Endothelial cell of umbilical vein (primary cell): Measurements from ENCODE around the gene HDAC10. TPM values are rescaled to one million over a fixed set of nuclear protein-coding genes. Genes with fewer than 3 reads are reported as not detected.

ENCODE experiments used
- BruUV-seq: library from RNA; stranded (reverse); fragments of 400-500 nt; replicated peaks from 2 replicates; lab custom pipeline; 2021; lab: Mats Ljungman, UMichigan
- CTCF ChIA-PET: fragments of 300-600, 350-600 bp; sonication (Branson Sonifier 250); formaldehyde crosslinking; loops from one replicate; lab custom pipeline; 2021; ENCODE audit warnings: antibody characterized with exemption, inconsistent platforms; lab: Charles Lee
- POLR2A ChIA-PET: fragments of 300-600, 350-600 bp; sonication (Branson Sonifier 250); formaldehyde crosslinking; loops from one replicate; lab custom pipeline; 2021; ENCODE audit warnings: antibody characterized with exemption, inconsistent platforms; lab: Charles Lee
- DNase-seq: peaks from one replicate; pipeline ENCODE4 v3.0.0-alpha.2; 2011; ENCODE audit warnings: low read depth, low spot score
- FAIRE-seq: peaks from 2 replicates; lab custom pipeline; 2011; peaks lifted over from hg19 to GRCh38; lab: Jason Lieb, UNC
- H2AFZ ChIP-seq: 2 replicates; pipeline ENCODE4 v1.6.0; 2012; ENCODE audit warnings: low read depth, low read length, control low read depth, inconsistent platforms
- H3K27ac ChIP-seq: 2 replicates; pipeline ENCODE4 v1.5.1; 2011; ENCODE audit warnings: low read depth, mild to moderate bottlenecking, control low read depth, low read length, moderate library complexity; ENCODE audit not compliant: insufficient read depth
- H3K27me3 ChIP-seq, 2 experiments: 2 replicates each; pipeline versions ENCODE4 v1.6.0 to v1.6.1; 2011; ENCODE audit warnings: low read length in 2 of 2, mixed read lengths in 1 of 2; ENCODE audit not compliant: control insufficient read depth in 2 of 2, insufficient read depth in 2 of 2
- H3K36me3 ChIP-seq, 2 experiments: 2 replicates in 1 of 2; 3 replicates in 1 of 2; pipeline ENCODE4 v1.5.1; 2011; ENCODE audit warnings: low read length in 2 of 2, mild to moderate bottlenecking in 1 of 2, moderate library complexity in 1 of 2; ENCODE audit not compliant: control insufficient read depth in 2 of 2, insufficient read depth in 2 of 2; ENCODE audit errors: extremely low read depth in 1 of 2
- H3K4me1 ChIP-seq: 3 replicates; pipeline ENCODE4 v1.5.1; 2011; ENCODE audit warnings: mild to moderate bottlenecking, low read length; ENCODE audit not compliant: control insufficient read depth, insufficient read depth; ENCODE audit errors: extremely low read depth
- H3K4me2 ChIP-seq: 2 replicates; pipeline ENCODE4 v1.6.1; 2011; ENCODE audit warnings: low read length, control low read depth, mixed read lengths; ENCODE audit not compliant: insufficient read depth
- H3K4me3 ChIP-seq, 3 experiments: fragments of 200-600 bp in 1 of 3; sonication (generic), shearing (Covaris generic) in 1 of 3; replicated peaks in 1 of 3; 2 replicates each; pipeline ENCODE4 v1.5.1; 2011 to 2016; ENCODE audit warnings: control low read depth in 3 of 3, low read length in 3 of 3, mild to moderate bottlenecking in 2 of 3, inconsistent platforms in 1 of 3, low read depth in 1 of 3, moderate library complexity in 1 of 3; ENCODE audit not compliant: insufficient read depth in 1 of 3
- H3K79me2 ChIP-seq: 2 replicates; pipeline ENCODE4 v1.6.0; 2012; ENCODE audit warnings: low read length, inconsistent platforms; ENCODE audit not compliant: control insufficient read depth, insufficient read depth
- H3K9ac ChIP-seq: replicated peaks from 2 replicates; pipeline ENCODE3; 2011; ENCODE audit warnings: low read length, control low read depth; ENCODE audit not compliant: insufficient read depth; ENCODE audit errors: extremely low read depth
- H3K9me1 ChIP-seq: replicated peaks from 3 replicates; pipeline ENCODE4 v1.6.0; 2011; ENCODE audit warnings: mild to moderate bottlenecking, low read length; ENCODE audit not compliant: control insufficient read depth, insufficient read depth; ENCODE audit errors: extremely low read depth
- H3K9me3 ChIP-seq: replicated peaks from 2 replicates; pipeline ENCODE4 v1.5.1; 2012; ENCODE audit warnings: low read length, inconsistent platforms; ENCODE audit not compliant: control insufficient read depth, insufficient read depth
- H4K20me1 ChIP-seq: replicated peaks from 2 replicates; pipeline ENCODE3; 2011; ENCODE audit warnings: mild to moderate bottlenecking, low read length; ENCODE audit not compliant: control insufficient read depth, insufficient read depth; ENCODE audit errors: extremely low read depth
- CTCF ChIP-seq, 2 donors: IDR thresholded peaks; 1 replicate in 1 of 2; 2 replicates in 1 of 2; pipeline ENCODE4 v1.5.1; 2011; ENCODE audit warnings: low read length in 2 of 2, mild to moderate bottlenecking in 2 of 2, moderate library complexity in 2 of 2, control low read depth in 1 of 2, inconsistent platforms in 1 of 2, low read depth in 1 of 2; ENCODE audit not compliant: insufficient read depth in 1 of 2; ENCODE audit errors: extremely low read depth in 1 of 2
- EZH2 ChIP-seq: IDR thresholded peaks from 2 replicates; pipeline ENCODE4 v1.6.1; 2012; ENCODE audit warnings: borderline replicate concordance, low read depth, mild to moderate bottlenecking, moderate library complexity, low read length, inconsistent platforms; ENCODE audit not compliant: severe bottlenecking
- FOS ChIP-seq: IDR thresholded peaks from 2 replicates; pipeline ENCODE4 v1.6.1; 2011; ENCODE audit warnings: mild to moderate bottlenecking, low read length, moderate library complexity, borderline replicate concordance; ENCODE audit not compliant: insufficient read depth
- GATA2 ChIP-seq: IDR thresholded peaks from 2 replicates; pipeline ENCODE4 v1.7.0; 2011; ENCODE audit warnings: low read depth, mild to moderate bottlenecking, moderate library complexity, mixed read lengths, low read length; ENCODE audit not compliant: insufficient read length, insufficient read depth
- JUN ChIP-seq: IDR thresholded peaks from 2 replicates; pipeline ENCODE4 v1.6.1; 2011; ENCODE audit warnings: borderline replicate concordance, low read depth; ENCODE audit not compliant: insufficient read length, insufficient read depth
- MAX ChIP-seq: IDR thresholded peaks from 2 replicates; pipeline ENCODE4 v1.6.1; 2011; ENCODE audit not compliant: insufficient read depth, insufficient read length
- MYC ChIP-seq: IDR thresholded peaks from one replicate; pipeline ENCODE4 v1.6.1; 2011; ENCODE audit warnings: mild to moderate bottlenecking, low read depth, low read length
- POLR2A ChIP-seq: IDR thresholded peaks from 2 replicates; pipeline ENCODE4 v1.6.1; 2012; ENCODE audit warnings: low read depth, mild to moderate bottlenecking, control low read depth, low read length
- POLR2AphosphoS5 ChIP-seq: IDR thresholded peaks from 2 replicates; pipeline ENCODE4 v1.6.1; 2012; ENCODE audit warnings: low read depth, mild to moderate bottlenecking, control low read depth, low read length, moderate library complexity; ENCODE audit not compliant: insufficient read depth
- dilution Hi-C: fragments of 300-500 bp; cut with MboI; formaldehyde crosslinking; loops from one replicate; pipeline ENCODE4 v1.15.0; 2019; ENCODE audit warnings: low sequenced_read_pairs; ENCODE audit not compliant: extremely low pct_ligation_motif_present
- intact Hi-C: fragments of 100-400 bp; cut with micrococcal nuclease; formaldehyde crosslinking; loops from one replicate; pipeline ENCODE4 v1.10.0; 2022
- polyA plus RNA-seq, 4 experiments: library from polyadenylated mRNA; depleted of rRNA in 3 of 4; stranded (reverse) in 3 of 4; unstranded in 1 of 4; fragments of >200 nt; gene quantifications; 2 replicates each; pipeline versions ENCODE4 v1.2.1 to v1.2.3, GENCODE V29; 2011 to 2012; ENCODE audit warnings: missing spikeins in 1 of 4
- total RNA-seq: library from RNA; stranded (reverse); gene quantifications from 2 replicates; pipeline ENCODE4 v1.2.3, GENCODE V29; 2021

HDAC10 gene
- total and polyA plus RNA-seq, 2 donors (not counting 3 experiments of a cell fraction or from before 2014, with no cell fraction given) = 32.6 to 47.0 TPM

- POLR2A ChIA-PET = interaction anchor here (0.7 kb wide), 1 partner anchor 446 kb away, joined by 9 read pairs; no protein-coding TSS in a partner anchor
- CTCF ChIA-PET = interaction anchor here (2.1 kb wide), 1 partner anchor 9 kb away, joined by 5 read pairs; no protein-coding TSS in a partner anchor
Measured at GRCh38 chr22:50216055-50216683, 34.9 kb downstream of the HDAC10 start.

More at GRCh38 chr22:50216055-50216683, 34.9 kb downstream of the HDAC10 start:
- no peaks in the 10 kb centered on the region for H3K9me1 ChIP-seq
- TF ChIP-seq JUN (no peak), GATA2 (no peak), POLR2AphosphoS5 (no peak), FOS (no peak), MAX (no peak), MYC (no peak), EZH2 (no peak), CTCF (IDR thresholded peaks at IDR 0.05; ENCODE audit: extremely low read depth in 1 of 2, insufficient read depth in 1 of 2, low read depth in 1 of 2, low read length in 2 of 2) (no peak), POLR2A (no peak)
- H3K4me1 ChIP-seq = no peaks in the 10 kb centered on the region
- H4K20me1 ChIP-seq = no peaks in the 10 kb centered on the region
- peaks cover 21% of the 10 kb centered on the region for H3K79me2 ChIP-seq
- no peak overlapping the region for H3K4me3 ChIP-seq
- intact Hi-C loops = no loop called here
- dilution Hi-C loops = no loop called here
- no peak overlapping the region for H3K27ac ChIP-seq
- no peak overlapping the region for H3K4me2 ChIP-seq
- no peaks in the 10 kb centered on the region for H3K27me3 ChIP-seq
- FAIRE-seq (no peak), DNase-seq (no peak)
- no peaks in the 10 kb centered on the region for H3K9me3 ChIP-seq
- peaks cover 28 to 55% of the 10 kb centered on the region in 2 experiments for H3K36me3 ChIP-seq
- no peak overlapping the region for H3K9ac ChIP-seq
- H2AFZ ChIP-seq = no peak overlapping the region
- BruUV-seq = no TSS peak
